Hippocampal formation (tissue), 2 donors: ENCODE measurements around the gene WASF1.
A peak's percentile ranks its signal among the peaks of the same experiment; 100 is the strongest.

Experiments
- DNase-seq, 2 donors: peaks; one replicate each; lab custom pipeline; 2025; lab: John Stamatoyannopoulos, UW

WASF1 gene

DNA sequence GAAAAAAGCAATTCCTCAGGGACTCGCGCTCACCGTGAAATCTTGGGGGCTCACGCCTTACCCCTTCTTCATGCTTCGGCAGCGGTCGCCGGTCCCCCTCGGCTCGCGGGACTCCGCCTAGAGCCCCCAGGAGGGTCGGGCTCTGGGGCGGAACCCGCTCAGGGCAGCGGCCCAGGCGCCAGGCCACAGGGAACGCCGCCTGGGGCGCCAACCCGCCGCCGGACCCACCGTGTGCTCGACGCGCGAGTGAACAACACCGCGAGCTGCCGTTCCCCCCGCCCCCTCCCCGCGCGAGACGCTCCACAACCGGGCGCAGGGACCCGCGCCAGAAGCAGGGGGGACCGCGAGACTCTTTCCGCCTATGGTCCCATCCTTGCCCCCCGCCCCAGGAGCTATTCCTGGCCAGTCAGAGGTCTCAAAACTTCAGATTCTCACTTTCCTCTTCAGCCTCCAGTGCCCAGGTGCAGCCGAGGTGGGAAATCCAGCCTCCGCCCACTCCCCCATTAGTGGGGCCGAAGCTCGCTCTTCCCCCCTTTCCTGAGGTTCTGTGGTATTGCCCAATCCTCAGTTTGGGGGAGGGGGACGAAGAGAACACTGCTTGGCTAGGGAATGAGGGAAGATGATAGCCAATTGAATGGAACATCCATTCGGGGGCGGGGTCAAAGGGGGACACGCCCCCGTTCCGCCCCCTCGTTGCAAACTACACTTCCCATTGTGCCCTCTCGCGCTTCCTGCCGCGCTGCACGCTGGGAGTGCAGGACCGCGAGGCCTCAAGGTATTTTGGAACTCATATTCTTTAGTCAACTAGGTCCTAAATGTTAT is at the start of gene WASF1:
TSS of gene WASF1 (minus strand) at position 265 of the 822 bp plus-strand sequence. CDS start 52,069 bp downstream, outside the sequence.
- peak; percentile 94 to 98 for DNase-seq

DNA sequence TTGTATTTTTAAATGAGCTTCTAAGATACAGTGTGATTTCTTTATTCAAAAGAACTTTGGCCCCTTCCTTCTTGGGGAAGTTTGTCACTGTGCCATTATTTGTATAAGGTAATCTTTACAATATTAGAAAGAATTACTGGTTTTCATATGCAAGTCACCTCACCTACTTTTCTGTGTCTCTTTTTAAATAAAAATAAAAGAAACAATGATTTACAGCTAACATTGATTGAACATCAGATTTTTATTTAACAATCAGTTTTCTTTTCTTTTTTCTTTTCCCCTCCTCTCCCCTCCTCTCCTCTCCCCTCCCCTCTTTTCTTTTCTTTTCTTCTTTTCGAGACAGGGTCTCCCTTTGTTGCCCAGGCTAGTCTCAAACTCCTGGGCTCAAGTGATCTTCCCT is 46.8 kb upstream of the WASF1 start:
- DNase-seq, result no peak

DNA sequence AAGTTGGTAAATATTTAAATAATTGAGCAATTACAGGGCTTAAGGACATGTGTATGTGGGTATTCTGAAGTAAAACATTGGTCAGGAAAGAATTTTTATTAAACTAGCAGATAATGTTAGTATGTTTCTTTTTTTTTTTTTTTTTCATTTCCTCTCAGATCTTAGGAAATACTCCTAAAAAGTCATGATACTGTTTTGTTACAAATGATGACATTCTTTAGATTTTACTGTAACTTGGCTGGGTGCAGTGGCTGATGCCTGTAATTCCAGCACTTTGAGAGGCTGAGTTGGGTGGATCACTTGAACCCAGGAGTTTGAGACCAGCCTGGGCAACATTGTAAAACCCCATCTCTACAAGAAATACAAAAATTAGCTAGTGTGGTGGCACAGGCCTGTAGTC is 42.3 kb upstream of the WASF1 start:
- DNase-seq, result no peak

DNA sequence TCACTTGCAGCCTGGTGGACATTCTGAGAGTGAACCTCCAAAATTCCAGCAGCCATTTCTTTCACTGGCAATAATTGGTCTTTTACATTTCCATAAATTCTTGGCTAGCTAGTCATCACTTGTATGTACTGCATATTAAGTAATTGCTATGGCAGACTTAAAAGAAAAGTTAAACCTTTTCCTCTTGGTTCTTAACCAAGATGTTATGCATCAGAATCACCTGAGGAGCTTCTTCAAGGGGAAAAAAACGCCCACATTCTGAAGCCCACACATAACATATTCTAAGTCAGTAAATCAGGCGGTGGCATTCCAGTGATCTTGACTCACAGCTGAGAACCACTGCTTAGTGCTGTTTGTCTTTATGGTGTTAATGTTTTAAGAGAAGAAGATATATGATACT is 37.8 kb upstream of the WASF1 start:
- DNase-seq, result no peak

DNA sequence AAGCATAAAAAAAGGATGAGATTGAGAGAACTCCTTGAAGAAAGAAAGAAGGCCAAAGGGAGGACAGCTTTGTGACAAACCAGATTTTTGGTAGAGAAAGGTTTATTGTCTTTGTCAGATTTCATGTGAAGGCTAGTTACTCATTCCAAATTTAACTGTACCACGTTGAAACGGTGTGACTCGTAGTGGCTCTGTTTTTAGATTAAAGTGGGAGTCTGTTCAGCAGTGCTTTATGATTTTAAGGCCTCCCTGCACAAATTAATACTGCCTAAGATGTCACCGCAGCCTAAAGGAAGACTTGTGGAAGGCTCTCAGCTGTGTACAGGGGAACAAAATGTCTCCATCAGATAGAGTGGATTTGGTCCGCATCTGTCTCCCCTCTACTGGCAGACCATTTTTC is 36.7 kb upstream of the WASF1 start:
- no peak for DNase-seq

DNA sequence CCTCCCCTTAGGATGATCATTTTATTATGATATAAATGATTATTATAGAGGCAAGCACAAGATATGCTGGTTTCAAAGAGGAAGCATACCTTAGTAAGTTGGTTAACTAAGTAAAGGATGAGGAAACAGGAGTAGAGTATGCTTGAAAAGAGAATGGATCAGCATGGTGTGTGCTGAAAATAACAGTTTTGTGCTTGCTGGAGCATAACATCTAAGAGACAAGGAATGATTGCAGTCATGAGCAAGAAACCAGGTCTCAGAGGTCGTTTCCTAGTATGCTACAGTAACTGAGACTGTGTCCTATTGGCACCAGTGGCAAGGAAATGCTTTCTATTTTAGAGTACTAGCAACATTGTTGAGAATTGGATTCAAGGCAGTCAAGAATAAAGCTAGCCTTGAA is 34.9 kb upstream of the WASF1 start:
- DNase-seq, result no peak

DNA sequence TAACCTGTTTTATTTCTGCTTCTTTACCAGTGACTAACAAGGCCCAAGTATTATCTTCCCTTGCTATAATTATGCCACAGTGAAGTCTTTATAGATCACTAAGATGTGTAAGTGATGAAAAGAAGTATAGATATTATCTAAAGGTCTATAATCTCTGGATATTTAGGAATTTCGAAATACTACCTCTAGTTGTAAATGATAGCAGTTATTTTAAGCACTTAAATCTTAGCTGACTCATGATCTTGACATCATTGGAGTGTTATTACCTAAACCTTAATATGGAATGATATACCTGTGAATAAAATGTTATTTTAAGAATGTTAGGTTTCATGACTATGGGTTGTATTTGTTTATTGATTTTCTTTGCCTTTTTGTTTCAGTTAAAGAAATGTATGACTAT is 32.3 kb upstream of the WASF1 start:
- DNase-seq, result no peak

DNA sequence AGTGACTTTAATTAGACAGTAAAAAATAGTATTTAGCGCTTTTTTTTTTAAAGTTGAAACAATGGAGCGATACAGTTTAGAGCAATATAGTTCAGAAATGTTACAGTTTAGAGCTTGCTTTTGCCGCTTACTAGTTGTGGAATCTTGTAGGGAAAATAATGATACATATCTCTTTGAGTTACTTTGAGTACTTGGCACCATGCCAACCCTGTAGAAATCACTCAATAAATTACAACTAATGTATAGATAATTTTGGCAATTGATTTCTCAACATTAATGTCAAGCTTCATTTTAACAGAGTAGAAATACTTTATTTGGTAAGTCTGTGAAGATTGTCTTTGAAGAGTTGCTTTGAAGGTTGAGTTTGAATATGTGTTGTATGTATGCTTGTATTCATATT is 28.2 kb upstream of the WASF1 start:
- no peak for DNase-seq

DNA sequence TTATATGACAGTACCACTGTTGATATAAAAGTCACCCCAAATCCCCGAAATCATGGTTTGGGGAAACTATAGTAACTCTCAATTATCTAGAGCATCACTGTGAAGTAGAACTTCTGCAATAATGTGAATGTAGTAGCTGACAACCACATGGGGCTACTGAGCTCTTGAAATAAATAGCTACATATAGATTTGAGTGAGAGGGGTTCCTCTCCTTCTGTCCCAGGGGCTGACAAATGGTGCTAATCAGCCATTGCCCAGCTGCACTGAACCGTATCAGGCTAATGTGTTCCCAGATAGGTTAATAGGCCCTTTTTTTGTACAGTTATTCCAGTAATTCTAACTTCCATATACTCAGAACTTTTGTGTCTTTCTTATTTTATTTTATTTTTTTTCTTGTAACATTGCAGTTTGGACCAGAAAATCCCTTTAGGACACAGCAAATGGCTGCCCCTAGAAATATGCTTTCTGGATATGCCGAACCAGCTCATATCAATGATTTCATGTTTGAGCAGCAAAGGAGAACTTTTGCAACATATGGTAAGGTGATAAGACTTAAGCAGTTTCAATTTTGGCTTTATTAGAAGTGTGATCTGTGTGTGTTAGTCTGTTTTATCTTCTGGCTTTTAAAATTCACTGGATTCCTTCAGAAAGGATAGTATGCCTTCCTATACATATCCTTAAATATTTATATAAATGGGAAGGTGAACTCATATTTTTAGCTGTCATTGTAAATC is 21.8 kb upstream of the WASF1 start:
- no peak for DNase-seq

DNA sequence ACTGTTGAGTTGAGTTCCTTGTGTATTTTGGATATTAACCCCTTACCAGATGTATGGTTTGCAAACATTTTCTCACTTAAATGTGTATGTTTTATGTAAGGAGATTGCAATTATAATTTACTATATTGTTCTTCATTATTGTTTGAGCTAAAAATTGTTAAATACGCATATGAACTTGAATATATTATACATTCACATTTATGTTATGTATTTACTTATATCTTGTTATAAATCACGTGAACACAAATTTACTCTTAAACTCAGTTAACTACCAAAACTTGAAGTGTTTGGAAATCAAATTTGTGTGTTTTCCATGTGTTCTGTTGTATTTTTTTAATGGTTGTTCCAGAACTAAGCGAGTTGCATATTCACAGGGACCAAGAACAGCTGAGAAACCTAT is 19.1 kb upstream of the WASF1 start:
- DNase-seq, result no peak

DNA sequence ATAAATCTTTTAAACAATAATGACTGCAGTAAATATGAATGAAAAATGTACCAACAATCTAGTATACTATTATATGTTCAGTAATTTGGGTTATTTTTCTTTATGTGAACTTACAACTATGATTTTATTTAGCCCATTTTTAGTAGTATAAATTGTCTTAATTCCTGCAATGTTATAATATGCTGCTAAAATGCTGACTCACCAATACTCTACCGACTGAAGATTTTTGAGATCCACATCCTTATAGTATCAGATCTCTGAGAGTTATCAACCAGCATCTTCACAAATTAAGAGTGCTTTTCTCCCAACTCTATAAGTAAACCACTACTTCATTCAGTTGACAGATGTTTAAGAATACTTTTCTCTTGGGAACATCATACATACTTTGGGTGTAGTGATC is 17.4 kb upstream of the WASF1 start:
- no peak for DNase-seq

DNA sequence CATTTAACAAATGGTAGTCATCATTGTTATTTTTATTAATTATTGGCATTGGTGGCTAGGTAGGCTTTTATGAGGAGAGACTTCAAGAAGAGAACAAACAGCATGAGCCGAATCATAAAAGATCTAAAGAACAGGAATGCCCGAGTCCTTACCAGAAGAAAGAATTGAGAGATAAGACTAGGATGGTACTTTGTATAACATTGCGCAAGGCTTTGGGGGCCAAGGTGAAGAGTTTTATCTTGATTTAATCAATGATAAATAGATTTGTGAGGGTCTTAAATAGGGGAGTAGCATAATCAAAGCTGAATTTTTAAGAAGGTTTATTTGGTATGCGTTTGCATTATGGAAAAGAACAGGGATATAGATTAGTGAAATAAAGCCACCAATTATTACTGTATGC is 16.2 kb upstream of the WASF1 start:
- no peak for DNase-seq

DNA sequence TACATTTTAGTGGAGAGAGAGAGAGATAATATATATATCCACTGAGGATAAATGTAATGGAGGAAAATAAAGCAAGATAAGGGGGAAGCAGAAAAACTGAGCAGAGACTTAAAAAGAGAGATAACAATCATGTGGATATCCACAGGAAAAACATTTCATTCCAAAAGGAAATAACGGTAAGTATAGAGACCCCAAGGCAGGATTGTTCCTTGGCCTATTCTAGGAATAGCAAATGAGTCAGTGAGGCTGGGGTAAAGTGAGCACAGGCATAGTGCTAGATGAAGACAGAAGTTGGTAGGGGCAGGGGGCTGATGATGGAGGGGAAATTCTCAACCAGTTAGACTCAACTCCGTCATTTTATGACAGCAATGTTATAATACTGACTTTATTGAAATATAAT is 12.0 kb upstream of the WASF1 start:
- no peak for DNase-seq

DNA sequence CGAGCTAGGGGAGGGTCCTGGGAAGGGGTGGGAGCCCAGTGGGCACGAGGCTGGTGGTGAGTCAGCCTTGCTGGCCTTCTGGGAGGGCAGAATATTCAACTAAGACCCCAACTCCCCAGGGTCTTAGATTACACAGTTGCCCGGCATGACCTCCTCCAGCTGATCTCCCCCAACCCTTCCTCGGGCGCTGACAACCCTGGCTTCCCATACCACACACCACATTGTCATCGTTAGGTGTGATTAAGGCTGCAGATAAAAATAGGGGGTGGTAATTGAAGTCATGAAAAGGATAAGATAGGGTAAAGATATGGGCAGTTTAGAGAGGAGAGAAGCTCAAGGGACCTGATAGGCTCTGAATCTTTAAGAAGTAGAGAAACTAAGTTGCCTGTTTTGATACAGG is 11.3 kb upstream of the WASF1 start:
- DNase-seq, result no peak

DNA sequence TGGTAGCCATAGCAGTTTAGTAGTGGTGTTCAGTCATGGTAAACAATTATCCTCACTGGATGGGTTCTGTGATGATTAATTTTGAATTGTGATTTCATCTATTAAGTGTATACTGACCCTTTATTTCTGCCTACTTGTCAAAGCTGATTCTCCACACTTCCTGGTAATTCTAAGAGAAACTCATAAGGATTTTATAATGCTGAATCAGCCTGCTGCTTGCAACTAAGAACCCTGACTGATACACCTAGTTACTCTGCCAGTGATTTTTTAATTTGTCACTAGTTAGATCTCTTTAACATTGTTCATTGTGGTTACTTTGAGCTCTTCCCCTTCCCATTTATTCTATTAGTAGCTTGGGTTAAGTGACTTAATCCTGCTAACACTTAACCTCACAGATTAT is 9.3 kb upstream of the WASF1 start:
- no peak for DNase-seq

DNA sequence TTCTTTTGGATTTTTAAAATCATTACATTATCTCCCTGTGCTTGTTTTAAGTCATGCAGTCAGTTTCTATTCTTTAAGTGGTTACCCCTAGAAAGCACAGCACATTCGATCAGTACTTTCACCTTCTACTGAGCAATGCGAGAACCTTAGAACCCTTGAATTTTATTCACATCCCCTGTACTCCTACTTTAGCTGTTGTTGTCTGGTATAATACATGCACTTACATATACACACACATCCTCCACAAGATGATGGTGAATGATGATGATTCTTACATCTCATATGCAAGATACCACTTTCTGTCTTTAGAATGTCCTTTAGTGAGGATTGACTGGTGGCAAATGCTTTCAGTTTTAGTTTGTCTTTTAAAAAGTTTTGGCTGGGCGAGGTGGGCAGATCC is 6.4 kb upstream of the WASF1 start:
- DNase-seq, result no peak

DNA sequence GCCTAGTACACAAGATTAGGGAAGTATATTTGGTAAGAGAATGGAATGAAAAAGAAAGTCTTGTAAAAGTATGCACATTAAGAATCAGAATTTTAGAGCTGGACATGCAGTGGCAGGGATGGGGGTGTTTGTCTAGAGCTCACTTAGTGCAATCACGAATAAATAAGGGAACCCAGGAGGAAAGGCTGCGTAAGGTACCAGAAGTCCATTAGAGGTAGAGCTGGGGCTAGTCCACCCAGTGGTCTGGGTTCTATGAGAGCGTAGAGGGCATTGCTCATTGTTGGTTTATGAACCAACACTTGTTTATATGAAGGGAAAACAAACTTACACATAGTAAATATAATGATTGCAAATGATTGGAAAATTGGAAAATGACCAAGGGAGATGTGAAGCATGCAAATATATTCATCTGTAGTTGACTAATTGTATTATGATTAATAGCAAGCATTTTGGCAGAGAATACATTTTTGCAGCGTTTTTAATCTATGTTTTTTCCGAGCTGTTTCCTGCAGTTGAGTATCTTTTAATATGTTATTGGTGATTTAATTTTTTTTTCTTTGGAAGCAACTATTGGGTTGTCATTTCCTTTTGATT is 3.9 kb upstream of the WASF1 start:
- no peak for DNase-seq

DNA sequence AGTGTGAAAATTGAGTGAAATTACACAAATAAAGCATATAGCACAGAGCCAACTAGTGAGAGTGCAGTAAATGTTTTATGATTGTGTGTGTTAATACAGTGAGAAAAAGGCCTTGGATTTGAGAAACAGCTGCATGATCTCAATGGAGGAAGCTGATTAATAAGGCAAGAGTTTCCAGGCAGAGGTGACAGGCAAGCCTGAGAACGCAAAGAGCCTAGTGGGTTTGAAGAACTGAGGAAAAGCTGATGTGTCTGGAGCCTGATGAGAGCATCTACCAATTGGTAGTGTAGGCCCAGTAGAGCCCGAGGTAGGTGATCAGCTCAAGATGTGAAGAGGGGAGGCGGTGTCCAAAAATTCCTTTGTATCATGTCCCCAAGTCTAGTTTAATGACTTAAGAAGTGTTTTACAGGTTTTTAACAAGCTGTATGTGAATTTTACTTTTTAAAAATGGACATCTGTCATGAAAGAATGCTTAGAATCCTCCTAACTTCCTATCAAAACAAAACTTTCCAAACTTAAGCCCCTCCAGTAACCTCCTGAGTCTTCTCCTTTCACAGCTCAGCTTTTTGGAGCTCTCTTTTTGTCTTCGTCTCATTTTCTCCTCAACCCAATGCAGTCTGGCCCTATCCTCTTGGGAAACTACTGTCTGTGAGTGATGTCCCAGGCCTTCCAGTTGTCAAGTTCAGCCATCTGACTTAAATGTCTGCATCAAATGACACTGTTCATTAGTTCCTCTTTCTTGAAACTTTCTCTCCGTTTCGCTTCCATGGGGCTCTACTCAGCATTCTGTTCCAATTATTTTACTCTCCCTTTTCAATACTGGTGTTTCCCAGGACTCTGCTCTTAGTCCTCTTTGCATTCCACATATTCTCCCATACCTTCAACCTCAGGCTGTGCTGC is 1.9 kb upstream of the WASF1 start:
- DNase-seq, result no peak

DNA sequence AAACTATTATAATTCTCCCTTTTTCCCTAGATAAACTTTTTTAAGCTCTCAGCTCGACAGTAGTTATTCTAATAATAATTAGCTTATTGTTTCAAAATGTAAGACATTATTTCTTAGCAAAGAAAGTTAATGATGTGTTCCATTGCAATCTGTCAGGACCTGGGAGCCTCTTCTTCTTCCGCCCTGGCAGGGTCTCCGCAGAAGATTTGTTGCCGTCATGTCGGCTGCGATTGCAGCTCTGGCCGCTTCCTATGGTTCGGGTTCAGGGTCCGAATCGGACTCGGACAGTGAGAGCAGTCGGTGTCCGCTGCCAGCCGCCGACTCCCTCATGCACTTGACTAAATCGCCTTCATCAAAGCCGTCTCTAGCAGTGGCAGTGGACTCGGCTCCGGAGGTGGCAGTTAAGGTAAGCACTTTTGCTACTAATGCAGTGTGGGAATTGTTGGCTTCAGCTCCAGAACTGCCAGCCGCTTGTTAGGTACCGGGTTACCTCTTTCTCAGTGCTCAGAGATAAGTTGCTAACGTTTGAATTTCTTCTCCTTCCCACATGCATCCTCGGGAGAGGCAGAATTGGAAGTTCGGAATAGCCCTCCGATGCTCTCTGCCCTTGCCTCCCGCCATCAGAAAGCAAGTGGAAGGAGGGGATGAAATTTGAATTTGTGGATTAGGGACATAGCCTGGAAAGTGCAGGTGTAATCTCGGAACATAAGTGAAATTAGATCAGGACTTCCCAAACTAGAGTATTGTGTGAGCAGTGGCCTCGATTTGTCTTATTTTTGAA is 948 bp upstream of the WASF1 start, which contains the start of gene CDC40:
TSS of gene CDC40 (plus strand) at position 200 of the 781 bp plus-strand sequence. CDS start at position 218, 18 bp downstream.
- DNase-seq, result peak in 1 of 2 donors; percentile 70

DNA sequence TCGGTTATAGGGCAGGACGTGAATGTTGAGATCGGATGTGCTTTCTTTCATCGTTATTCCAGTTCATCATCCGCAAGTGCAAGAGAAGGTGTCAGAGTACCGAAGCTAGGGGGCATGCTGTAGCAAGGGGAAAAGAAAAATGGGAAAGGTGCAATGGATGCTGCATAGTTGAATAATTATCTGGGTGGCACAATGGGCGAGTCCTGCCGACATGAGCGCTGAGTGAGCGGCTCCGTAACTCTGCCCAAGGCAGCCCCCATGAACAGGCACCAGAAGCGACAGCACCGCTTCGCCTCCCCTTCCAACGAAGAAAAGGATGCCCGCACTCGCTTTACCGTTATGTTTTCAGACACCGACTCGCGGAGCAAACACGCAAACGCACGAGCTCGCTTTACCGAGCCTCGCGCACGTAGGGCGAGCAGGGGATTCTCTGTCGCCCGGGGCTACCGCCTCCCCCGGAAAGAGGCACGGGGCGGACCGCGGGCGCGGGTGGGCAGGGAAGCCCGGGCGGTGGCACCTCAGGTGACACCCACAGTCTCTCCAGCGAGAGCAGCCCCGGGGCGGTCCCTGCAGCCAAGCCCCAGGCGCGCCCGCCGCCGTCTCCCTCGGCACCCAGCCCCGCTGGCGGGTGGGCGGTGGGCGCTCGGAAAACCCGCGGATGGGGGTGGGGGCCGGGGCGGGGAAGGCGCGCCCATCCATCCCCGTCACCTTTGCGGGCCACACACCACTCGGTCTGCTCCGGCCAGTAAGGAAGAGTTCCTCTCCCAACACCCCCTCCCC is 654 bp downstream of the WASF1 start:
- DNase-seq, result peak; percentile 51 to 78
